GM20000 (cell line): ENCODE data around the gene NBPF1.
"Not testable (repeated sequence)": the region's sequence is repeated elsewhere in the genome, so short reads cannot be mapped to it uniquely, and the experiment has no call there.

Experiments
- DNase-seq: peaks from one replicate; pipeline ENCODE4 v3.0.0; 2012; ENCODE audit warnings: low spot score
- CTCF ChIP-seq: IDR thresholded peaks from 2 replicates; pipeline ENCODE4 v1.5.1; 2012; ENCODE audit warnings: mild to moderate bottlenecking, control low read depth; ENCODE audit errors: extremely low read depth, missing control alignments

Gene NBPF1

GRCh38 chr1:16644193-16644481, 30.8 kb upstream of the NBPF1 start:
- DNase-seq, result peak; percentile 41
- TF ChIP-seq CTCF, result peak; percentile 4

GRCh38 chr1:16643476-16644192, 30.3 kb upstream of the NBPF1 start:
- not testable (repeated sequence) for DNase-seq

GRCh38 chr1:16643001-16643411, 29.6 kb upstream of the NBPF1 start:
- not testable (repeated sequence) for DNase-seq

GRCh38 chr1:16642025-16642966, 28.9 kb upstream of the NBPF1 start:
- DNase-seq, result not testable (repeated sequence)

GRCh38 chr1:16641159-16641975, 28.0 kb upstream of the NBPF1 start:
- DNase-seq, result not testable (repeated sequence)

GRCh38 chr1:16639091-16640031, 26.0 kb upstream of the NBPF1 start:
- not testable (repeated sequence) for DNase-seq

- not testable (repeated sequence) for DNase-seq
These were observed 24.8 kb upstream of the NBPF1 start for GRCh38 chr1:16637941-16638778.

GRCh38 chr1:16636551-16637195, 23.3 kb upstream of the NBPF1 start:
- DNase-seq, result not testable (repeated sequence)

- not testable (repeated sequence) for DNase-seq
These were observed 22.6 kb upstream of the NBPF1 start for GRCh38 chr1:16635959-16636358.

GRCh38 chr1:16633540-16634282, 20.3 kb upstream of the NBPF1 start:
- not testable (repeated sequence) for DNase-seq

GRCh38 chr1:16632044-16632850, 18.9 kb upstream of the NBPF1 start:
- DNase-seq, result not testable (repeated sequence)
